MM.1S (cell line): ENCODE results near the gene CACNA1G.

ENCODE experiments used
- EZH2 ChIP-seq: fragments of 300-600 bp; sonication (generic); optimal IDR thresholded peaks from 2 replicates; pipeline ENCODE3; 2017; ENCODE audit warnings: low read depth, mild to moderate bottlenecking, antibody characterized with exemption, low read length, mixed read lengths
- TF ChIP-seq, protein P1 (sequence below): fragments of 300-600 bp; sonication (generic); IDR thresholded peaks from 2 replicates; pipeline ENCODE4 v1.5.1; 2016; ENCODE audit warnings: antibody characterized with exemption, low read length, mixed read lengths

DNA sequence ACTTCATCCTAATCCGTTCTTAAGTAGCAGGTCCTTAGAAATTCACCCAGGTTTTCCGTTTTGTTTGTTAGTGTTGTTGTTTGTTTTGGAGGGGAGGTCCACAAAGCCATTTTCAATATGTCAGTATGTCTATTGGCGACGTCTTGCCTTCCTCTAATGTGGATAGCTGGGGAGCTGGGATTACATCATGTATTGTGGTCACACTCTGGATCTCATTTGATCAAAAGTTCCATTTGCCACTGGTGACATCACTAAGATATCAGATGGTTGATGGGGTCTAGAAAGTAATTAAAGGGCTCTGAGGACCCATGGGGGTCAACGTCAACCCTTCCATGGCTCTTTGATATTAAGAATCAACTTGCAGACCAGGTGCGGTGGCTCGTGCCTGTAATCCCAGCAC lies 30.7 kb upstream of the CACNA1G start:
- TF ChIP-seq, protein P1, sequence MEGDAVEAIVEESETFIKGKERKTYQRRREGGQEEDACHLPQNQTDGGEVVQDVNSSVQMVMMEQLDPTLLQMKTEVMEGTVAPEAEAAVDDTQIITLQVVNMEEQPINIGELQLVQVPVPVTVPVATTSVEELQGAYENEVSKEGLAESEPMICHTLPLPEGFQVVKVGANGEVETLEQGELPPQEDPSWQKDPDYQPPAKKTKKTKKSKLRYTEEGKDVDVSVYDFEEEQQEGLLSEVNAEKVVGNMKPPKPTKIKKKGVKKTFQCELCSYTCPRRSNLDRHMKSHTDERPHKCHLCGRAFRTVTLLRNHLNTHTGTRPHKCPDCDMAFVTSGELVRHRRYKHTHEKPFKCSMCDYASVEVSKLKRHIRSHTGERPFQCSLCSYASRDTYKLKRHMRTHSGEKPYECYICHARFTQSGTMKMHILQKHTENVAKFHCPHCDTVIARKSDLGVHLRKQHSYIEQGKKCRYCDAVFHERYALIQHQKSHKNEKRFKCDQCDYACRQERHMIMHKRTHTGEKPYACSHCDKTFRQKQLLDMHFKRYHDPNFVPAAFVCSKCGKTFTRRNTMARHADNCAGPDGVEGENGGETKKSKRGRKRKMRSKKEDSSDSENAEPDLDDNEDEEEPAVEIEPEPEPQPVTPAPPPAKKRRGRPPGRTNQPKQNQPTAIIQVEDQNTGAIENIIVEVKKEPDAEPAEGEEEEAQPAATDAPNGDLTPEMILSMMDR = no peak
- no peak for TF ChIP-seq EZH2
